NCI-H774 (cell line): Measurements from ENCODE around the gene KBTBD7.
"Not testable (repeated sequence)": the region's sequence is repeated elsewhere in the genome, so short reads cannot be mapped to it uniquely, and the experiment has no call there.

Experiments
- DNase-seq: peaks from one replicate; lab custom pipeline; 2025; lab: John Stamatoyannopoulos, UW

The KBTBD7 gene

DNA sequence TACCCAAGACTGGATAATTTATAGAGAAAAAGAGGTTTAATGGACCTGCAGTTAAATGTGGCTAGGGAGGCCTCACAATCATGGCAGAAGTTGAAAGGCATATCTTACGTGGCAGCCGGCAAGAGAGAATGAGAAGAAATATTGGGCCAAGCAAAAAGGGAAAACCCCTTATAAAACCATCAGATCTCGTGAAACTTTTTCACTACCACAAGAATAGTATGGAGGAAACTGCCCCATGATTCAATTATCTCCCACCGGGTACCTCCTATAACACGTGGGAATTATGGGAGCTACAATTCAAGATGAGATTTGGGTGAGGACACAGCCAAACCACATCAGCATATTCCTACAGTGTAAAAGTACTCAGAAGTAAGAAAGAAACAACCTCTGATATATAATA lies 4.7 kb upstream of the KBTBD7 start:
- no peak for DNase-seq

DNA sequence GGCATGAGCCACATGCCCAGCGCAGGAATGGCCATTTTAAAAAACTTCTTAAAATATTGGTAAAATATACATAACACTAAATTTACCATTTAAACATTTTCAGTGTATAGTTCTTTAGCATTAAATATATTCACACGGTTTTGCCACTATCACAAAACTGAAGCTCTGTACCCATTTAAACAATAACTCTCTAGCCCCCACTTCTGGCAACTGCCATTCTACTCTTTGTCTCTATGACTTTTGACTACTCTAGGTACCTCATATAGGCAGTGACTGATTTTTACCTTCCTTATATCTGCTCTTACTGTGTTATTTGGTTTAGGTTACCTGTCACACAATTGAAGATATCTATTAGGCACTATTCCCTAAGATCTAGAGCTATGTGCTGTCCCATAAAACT lies 2.3 kb upstream of the KBTBD7 start:
- DNase-seq, result no peak

DNA sequence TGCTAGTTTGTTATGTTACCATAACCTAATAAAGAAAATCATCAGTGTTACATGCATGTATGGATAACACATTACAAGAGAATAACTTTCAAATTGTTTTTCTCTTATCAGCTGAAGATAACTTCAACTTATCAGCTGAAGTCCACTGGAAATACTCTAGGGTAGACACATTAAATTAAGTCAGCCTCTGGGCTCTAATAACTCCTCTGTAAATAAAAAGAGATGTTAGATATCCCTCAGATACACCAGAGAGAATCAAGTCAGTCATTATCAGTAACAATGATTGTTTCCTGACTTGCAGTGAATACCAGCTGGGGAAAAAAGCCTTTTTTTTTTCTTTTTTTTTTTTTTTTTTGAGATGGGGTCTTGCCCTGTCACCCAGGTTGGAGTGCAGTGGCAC lies 1.6 kb upstream of the KBTBD7 start:
- no peak for DNase-seq

DNA sequence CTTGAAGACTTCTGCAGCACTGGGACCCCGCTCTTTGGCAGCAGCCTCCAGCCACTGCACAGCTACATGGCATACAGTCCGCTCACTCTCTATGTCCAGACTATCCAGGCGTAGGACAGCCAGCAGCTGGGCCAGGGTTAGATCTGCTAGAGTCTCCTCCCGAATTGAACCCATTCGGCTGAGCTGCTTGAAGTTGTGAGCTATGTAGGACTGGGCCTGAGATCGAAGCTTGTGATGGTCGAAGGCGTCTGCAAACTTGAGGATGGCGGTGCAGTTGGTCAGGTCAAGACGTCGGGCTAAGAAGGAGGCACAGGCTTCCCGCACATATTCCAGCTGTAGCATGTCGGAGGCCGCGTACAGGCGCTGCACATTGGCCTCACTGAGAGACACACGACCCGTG lies 900 bp downstream of the KBTBD7 start:
- no peak for DNase-seq

DNA sequence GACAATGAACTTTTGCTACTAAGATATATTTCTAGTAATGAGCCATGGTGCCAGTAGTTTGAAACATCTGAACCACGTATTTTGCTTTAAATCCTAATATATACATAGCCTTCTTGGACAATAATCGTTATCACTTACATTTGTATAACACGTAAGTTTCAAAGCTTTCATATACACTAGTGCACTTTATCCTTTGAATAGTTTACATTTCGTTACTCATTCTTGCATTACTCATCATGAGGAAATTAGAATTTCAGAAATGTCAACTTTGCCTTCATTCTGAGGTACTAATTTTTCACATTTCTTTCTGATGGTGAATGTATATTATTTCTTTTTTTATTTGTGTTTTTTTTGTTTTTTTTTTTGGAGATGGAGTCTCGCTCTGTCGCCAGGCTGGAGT lies 5.8 kb downstream of the KBTBD7 start:
- DNase-seq, result no peak

DNA sequence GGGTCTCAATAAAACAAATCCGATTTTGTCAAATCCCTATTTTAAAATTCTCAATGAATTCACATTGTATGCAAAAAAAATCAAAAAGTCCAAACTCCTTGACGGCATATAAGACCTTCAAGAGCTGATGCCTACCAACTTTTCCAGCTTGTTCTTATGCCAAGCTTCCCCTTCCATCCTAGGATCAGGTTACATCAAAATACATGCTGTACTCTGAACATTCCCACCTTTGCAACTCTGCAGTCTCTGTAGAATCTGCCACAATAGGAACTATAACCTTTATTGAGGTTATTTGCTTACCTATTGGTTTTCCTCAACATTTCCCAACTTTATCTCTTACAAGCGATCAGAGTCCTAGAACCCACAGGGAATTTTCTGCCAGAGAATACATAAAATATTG lies 7.9 kb downstream of the KBTBD7 start:
- DNase-seq, result no peak

DNA sequence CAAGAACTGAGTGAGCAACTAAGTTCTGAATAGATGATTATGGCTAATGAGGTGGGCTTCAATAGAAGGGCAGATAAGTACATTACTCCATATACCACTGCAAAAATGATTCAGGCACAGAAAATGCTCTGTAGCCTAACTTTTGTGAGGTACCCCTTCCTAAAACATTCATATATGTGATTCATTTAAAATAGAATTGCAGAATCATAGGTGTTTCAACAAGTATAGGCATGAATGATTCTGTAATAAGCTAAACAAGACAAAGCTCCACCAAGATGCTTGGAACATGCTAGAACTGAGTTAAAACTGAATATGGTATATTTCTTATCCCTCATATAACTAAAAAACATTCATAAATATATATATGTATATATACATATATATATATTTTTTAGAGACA lies 12.1 kb downstream of the KBTBD7 start:
- no peak for DNase-seq

DNA sequence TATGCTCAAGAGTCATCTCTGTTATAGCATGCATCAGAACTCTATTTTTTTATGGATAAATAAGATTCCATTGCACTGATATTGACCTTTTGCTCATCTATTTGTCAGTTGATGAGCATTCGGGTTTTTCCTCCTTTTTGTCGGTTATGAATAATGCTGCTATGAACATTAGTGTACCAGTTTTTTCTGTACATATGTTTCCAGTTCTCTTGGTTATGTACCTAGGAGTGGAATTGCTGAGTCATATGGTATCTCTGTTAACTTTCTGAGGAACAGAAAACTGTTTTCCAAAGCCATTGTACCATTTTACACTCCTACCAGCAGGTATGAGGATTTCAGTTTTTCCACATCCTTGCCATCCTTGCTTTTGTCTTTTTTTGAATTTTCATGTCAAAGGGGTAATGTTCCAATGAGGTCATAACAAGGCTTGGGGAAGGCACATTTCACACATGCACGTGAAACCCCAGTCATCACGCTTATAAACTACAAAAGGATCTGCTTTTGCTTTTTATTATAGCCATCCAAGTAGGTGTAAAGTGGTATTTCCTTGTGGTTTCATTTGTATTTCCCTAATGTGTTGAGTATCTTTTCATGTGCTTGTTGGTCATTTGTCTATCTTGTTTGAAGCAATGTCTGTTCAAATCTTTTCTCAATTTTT lies 14.6 kb downstream of the KBTBD7 start:
- no peak for DNase-seq

DNA sequence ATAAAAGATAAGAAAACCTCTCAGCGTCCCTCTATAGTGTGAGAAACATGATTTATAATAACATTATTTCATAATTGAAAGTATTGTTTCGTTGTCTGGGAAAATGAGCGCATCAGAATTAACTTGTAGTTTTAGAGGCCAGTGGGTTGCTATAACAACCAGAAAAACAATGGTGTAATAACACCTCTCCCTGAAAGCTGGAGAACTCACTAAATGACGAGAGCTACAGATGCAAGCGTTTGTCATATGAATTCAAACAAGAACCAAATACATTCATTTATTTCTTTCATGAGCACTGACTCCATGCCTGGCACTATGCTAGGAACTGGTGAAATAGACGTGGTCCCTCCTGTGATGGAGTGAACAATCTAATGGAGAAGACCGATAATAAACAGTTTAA lies 16.3 kb downstream of the KBTBD7 start:
- DNase-seq, result no peak

DNA sequence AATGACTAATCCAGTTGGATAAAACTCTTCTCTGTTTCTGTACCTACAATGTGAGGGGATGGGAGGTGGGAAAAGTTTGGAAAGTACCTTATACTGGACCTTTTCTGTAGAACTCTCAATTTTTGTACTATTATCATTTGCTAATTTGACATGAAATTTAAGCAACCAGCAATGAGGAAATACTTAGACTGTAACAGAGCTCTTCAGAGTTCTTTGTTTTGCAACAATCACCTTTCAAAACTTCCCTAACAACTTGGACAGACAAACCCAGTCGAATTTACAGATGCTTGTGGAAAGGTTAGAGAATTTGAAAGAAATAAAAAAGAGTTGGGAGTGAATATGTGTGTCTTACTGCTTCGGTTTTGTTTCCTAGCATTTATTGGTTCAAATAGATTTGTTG lies 16.8 kb downstream of the KBTBD7 start:
- DNase-seq, result no peak

DNA sequence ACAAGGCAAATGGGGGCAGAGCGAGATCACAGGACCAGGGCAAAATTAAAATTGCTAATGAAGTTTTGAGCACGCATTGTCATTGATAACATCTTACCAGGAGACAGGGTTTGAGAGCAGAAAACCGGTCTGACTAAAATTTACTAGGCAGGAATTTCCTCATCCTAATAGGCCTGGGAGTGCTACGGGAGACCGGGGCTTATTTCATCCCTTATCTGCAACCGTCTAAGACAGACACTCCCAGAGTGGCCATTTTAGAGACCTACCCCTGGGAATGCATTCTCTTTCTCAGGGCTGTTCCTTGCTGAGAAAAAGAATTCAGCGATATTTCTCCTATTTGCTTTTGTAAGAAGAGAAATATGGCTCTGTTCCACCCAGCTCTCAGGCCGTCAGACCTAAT lies 18.8 kb downstream of the KBTBD7 start:
- not testable (repeated sequence) for DNase-seq

DNA sequence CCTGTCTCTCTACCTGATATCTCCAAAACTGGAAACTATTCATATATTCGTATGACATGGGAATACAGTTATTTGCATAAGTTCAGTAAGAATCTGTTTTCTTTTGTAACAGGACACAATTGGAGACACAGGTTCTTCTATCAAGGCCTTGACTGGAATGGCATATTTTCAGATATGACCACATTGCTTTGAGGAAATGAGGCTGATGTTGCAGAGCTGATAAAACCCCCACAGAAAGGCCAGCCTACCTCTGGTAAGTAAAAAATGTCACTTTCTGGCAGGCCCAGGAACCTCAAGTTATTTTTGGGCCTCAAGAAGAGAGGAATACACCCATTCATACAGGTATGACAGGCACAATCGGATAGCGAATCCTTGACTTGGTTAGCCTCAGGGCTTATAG lies 32.2 kb downstream of the KBTBD7 start:
- no peak for DNase-seq

DNA sequence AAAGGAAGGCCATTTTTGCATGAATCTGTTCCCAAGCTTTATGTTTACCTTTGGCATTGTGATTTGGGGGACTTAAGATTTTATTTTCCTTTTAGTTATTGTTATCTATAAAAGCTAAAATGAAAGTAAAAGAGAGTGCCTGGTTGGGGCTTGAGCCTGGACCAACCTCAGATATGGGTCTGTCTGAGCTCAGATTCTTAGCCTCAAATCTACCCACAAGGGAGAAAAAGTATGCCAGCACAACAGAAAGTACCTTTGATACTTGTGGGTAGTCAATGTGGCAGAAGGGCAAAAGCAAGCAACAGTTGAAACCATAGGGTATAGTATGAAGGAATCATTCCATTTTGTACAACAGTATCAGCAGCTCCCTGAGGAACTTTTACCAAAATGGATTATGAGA lies 35.2 kb downstream of the KBTBD7 start:
- no peak for DNase-seq

DNA sequence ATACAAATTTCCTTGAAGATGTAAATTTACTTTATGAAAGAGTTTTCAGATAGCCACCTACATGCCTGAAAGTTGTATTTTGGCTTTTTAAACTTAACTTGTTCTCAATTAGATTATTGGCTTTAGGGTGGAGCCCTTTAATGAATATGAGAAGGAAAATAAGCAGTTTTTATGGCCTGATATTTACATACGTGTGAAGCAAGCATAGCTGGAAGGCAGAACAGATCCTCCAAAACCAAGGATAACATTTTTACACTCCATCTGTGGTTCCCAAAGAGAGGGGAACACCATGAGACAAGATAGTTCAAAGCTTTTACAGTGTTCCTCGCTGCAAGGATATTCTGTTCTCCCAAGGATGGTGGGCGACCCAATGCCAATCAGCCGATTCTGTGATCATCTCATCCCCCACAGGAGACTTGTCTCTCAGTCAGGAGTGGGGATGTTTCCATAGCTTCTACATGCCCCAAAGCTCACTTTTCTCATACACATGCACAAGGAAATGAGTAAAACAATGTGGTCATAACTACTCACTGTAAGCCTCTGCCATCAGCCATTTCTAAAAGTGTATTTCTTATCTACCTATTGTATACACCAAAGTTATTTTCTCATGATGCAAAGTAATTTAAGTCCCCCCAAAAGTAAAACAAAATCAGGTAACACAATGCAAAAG lies 37.2 kb downstream of the KBTBD7 start:
- no peak for DNase-seq

DNA sequence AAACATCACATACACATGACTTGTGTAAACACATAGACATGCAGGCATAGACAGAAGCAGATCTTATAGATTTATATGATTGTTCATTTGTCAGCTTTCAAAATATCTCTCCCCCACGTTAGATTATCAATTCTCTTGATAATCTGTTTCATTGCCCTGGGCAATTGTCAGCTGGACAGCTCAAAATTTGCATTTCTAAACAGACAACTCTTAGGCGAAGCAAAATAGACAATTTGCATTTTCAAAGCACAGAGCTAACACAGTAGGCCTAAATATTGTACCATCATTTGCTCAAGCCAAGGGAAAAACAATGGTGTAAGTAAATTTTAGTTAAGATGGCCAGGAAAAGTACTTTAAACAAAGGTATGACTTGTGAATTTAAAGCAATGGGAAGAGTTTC lies 37.7 kb downstream of the KBTBD7 start:
- no peak for DNase-seq

DNA sequence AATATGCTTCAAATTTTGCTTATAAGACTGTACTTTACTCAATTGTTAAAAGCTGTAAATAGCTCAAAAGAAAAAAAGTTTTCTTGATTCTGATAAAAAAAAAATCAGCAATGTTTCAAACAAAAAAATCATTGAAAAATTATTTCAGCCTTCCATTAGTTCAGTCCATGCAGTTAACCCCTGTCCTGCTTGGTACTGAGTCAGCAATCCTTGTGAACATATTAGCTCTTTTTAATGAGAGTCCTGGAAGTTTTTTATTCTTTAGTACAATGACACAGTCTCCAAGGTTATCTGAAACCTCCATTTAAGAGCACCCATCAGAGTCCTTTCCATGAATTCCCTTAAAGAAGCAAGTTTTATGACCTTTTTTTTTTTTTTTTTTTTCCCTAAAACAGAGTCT lies 40.3 kb downstream of the KBTBD7 start:
- no peak for DNase-seq

DNA sequence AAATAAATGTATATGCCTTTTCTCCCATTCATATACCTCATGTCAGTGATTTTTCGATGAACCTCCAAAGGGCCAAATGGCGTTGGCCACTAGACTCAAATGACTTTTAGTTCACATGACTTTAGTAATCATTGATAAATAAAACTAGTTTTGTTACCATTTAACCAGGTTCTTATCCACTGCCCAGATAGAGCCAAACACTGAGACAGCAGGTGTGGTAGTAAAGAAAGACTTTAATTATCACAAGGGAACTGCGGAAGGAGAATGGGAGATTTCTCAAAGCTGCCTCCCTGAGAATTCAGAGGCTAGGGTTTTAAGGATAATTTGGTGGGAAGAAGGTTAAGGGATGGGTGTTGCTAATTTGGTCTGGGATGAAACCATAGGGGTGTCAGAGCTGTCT lies 42.4 kb downstream of the KBTBD7 start:
- DNase-seq, result no peak

DNA sequence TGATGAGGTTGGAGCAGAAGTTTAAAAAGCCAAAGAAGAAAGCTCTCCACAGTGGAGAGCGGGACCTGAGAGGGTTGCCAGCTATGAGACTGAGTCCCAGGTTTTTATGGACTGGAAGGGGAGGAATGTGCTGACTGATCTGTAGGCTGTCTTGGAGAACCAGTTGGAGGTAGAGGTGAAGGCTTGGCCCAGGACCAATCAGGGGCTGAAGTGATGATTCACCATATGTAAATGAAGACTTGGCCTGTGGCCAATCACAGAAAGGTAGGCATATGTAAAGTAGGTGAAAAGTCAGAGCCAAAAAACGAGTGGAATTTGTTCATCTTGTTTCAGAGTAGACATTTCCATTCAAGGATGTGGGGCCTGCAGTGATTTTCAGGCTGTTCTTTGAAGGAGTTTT lies 44.3 kb downstream of the KBTBD7 start:
- DNase-seq, result no peak

DNA sequence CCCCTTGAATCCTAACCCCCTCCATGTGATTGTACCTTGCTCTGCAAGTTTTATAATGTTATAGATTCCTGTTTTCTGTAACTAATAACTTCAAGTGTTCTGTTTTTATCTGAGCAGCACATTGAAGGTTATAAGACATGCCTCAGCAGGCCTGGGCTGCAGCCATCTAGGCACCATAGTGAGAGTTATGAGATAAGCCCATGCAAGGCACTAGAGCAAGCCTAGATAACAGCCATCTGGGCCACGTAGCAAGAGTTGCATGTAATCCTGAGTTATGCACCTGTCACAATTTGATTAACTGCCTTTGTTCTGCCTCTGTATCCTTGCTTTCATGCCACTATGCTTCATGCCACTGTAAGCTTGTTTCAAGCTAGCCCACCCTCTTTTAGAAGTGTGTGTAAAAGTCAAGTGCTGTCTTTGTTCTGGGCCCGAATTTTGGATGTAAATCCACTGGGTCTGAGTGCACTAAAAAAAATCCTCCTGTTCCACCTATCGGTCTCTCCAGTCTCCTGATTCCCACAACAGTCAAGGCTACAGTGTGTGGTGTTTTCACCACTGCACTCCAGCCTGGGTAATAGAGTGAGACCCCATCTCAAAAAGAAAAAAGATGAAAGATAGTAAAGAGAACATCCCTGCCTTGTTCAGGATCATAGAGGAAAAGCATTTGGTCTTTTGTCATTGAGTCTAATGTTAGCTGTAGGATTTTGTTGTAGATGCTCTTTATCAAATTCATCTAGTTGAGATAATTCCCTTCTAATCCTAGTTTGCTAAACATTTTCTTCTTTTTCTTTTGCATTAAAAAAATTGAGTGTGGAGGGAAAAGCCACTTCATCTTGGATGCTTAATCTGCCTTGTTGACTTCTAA lies 45.7 kb downstream of the KBTBD7 start:
- DNase-seq, result no peak

DNA sequence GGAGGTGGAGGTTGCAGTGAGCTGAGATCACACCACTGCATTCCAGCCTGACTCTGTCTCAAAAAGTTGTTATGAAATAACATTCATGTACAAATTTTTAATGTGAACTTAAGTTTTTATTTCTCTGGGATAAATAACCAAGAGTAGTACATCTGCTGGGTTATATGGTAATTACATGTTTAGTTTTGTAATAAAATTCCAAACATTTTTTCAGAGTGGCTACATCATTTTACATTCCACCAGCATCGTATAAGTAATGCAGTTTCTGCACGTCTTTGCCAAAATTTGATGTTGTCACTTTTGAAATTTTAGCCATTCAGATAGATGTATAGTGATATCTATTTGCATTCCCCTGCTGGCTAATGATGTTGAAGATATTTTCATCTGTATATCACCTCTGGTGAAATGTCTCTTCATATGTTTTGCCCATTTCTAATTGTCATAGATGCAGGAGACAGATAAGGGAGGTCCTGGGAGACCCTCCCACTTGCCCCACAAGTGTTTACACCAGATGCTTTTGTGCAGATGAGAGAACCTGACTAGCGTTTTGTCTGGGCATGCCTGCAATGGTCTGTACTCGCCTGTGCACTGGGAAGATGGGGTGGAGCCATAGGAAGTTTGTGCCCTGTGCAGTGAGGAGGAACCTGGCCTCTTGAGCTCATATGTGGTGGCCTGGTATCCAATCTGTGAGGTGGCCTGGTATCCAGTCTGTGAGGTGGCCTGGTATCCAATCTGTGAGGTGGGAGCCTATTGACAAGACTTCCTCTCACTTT lies 49.0 kb downstream of the KBTBD7 start:
- no peak for DNase-seq

DNA sequence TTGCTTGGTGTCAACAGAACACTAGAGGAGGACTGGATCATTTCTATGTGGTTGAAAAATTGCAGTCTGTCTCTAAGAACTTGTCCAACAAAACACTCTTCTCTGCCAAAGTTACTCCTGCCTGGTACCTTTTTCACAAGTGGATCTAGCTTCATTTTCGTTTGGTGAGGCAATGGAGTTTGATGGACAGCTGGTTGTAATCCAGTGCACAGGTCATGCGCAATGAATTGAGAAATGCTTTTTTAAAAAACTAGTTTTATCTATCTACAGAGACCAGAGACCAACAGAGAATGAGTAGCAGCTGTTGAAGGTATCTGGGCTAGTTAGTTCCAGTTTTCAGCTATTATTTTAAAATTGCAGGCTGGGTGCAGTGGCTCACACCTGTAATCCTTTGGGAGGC lies 49.8 kb downstream of the KBTBD7 start:
- DNase-seq, result no peak
